Measurements from ENCODE around the gene LONP1.
A peak's percentile ranks its signal among the peaks of the same experiment; 100 is the strongest.

The LONP1 gene

GRCh38 chr19:5711713-5712161, 8.2 kb downstream of the LONP1 start:
- in situ Hi-C loops (cut with MboI; ENCODE audit: low pct_unique_long_range_greater_than_20kb, low sequenced_read_pairs, unreplicated experiment): no loop called here
- no peak for DNase-seq (ENCODE audit: low spot score)
- TF ChIP-seq CTCF (IDR thresholded peaks at IDR 0.05; ENCODE audit: extremely low read depth, insufficient read depth, missing control alignments): no peak

GRCh38 chr19:5711025-5711424, 8.9 kb downstream of the LONP1 start:
- in situ Hi-C loops (cut with MboI; ENCODE audit: low pct_unique_long_range_greater_than_20kb, low sequenced_read_pairs, unreplicated experiment): no loop called here
- TF ChIP-seq CTCF (IDR thresholded peaks at IDR 0.05; ENCODE audit: extremely low read depth, insufficient read depth, missing control alignments): no peak
- DNase-seq (ENCODE audit: low spot score): no peak

GRCh38 chr19:5707576-5708575, 12.1 kb downstream of the LONP1 start:
- no peak for TF ChIP-seq CTCF (IDR thresholded peaks at IDR 0.05; ENCODE audit: extremely low read depth, insufficient read depth, missing control alignments)
- in situ Hi-C loops (cut with MboI; ENCODE audit: low pct_unique_long_range_greater_than_20kb, low sequenced_read_pairs, unreplicated experiment): no loop called here
- peak; percentile 31 for DNase-seq (ENCODE audit: low spot score)

GRCh38 chr19:5706876-5707573, 12.9 kb downstream of the LONP1 start:
- in situ Hi-C loops (cut with MboI; ENCODE audit: low pct_unique_long_range_greater_than_20kb, low sequenced_read_pairs, unreplicated experiment): no loop called here
- DNase-seq (ENCODE audit: low spot score): peak; percentile 28

GRCh38 chr19:5705552-5705951, 14.4 kb downstream of the LONP1 start:
- no peak for TF ChIP-seq CTCF (IDR thresholded peaks at IDR 0.05; ENCODE audit: extremely low read depth, insufficient read depth, missing control alignments)
- in situ Hi-C loops (cut with MboI; ENCODE audit: low pct_unique_long_range_greater_than_20kb, low sequenced_read_pairs, unreplicated experiment): no loop called here
- DNase-seq (ENCODE audit: low spot score): no peak

More at GRCh38 chr19:5706876-5707573, 12.9 kb downstream of the LONP1 start:
- TF ChIP-seq CTCF (IDR thresholded peaks at IDR 0.05; ENCODE audit: extremely low read depth, insufficient read depth, missing control alignments): no peak

Data from GM13977 (cell line).